SK-N-SH (cell line): ENCODE results near the gene HOXC4.

ENCODE experiments used
- CHD2 ChIP-seq: fragments of 150-350 bp; IDR thresholded peaks from 2 replicates; pipeline ENCODE4 v1.6.1; 2018; ENCODE audit warnings: low read length; ENCODE audit not compliant: partially characterized antibody
- CTCF ChIP-seq: fragments of 200-600 bp; sonication (generic); IDR thresholded peaks from 2 replicates; pipeline ENCODE4 v1.6.1; 2017; ENCODE audit warnings: antibody characterized with exemption, mild to moderate bottlenecking, moderate library complexity
- ELF1 ChIP-seq: IDR thresholded peaks from 2 replicates; pipeline ENCODE4 v1.4.0; 2012
- EP300 ChIP-seq, 2 experiments: IDR thresholded peaks; 2 replicates each; pipeline versions ENCODE4 v1.4.0 to v1.6.1; 2012; ENCODE audit warnings: borderline replicate concordance in 1 of 2, low read depth in 1 of 2, low read length in 1 of 2
- FOXM1 ChIP-seq: IDR thresholded peaks from 2 replicates; pipeline ENCODE4 v1.4.0; 2012; ENCODE audit warnings: low read depth, mild to moderate bottlenecking
- MXI1 ChIP-seq: IDR thresholded peaks from 2 replicates; pipeline ENCODE4 v1.6.1; 2012; ENCODE audit warnings: mild to moderate bottlenecking, low read depth, low read length, improper control_type of control experiment
- NRF1 ChIP-seq: IDR thresholded peaks from 2 replicates; pipeline ENCODE4 v1.6.1; 2012; ENCODE audit warnings: low read depth, mild to moderate bottlenecking, low read length
- PBX3 ChIP-seq: IDR thresholded peaks from 2 replicates; pipeline ENCODE4; 2012
- POLR2AphosphoS5 ChIP-seq: IDR thresholded peaks from 2 replicates; pipeline ENCODE4 v1.6.1; 2012; ENCODE audit warnings: low read depth, low read length
- REST ChIP-seq: IDR thresholded peaks from 2 replicates; pipeline ENCODE4 v1.6.1; 2012; ENCODE audit warnings: mild to moderate bottlenecking, low read depth, low read length, moderate library complexity
- RFX5 ChIP-seq: IDR thresholded peaks from 2 replicates; pipeline ENCODE4 v1.6.1; 2012; ENCODE audit warnings: mild to moderate bottlenecking, improper control_type of control experiment, low read length
- TEAD4 ChIP-seq: IDR thresholded peaks from 2 replicates; pipeline ENCODE4 v1.4.0; 2012; ENCODE audit warnings: mild to moderate bottlenecking, borderline replicate concordance; ENCODE audit not compliant: insufficient read depth
- USF1 ChIP-seq: IDR thresholded peaks from 2 replicates; pipeline ENCODE4 v1.4.0; 2012; ENCODE audit warnings: low read depth, borderline replicate concordance
- YY1 ChIP-seq: IDR thresholded peaks from 2 replicates; pipeline ENCODE4 v1.4.0; 2012; ENCODE audit warnings: low read depth, mild to moderate bottlenecking

GRCh38 chr12:54060975-54061778, 7.5 kb downstream of the HOXC4 start:
- TF ChIP-seq POLR2AphosphoS5 (no peak), CTCF (no peak), CHD2 (no peak), RFX5 (no peak), YY1 (no peak), FOXM1 (no peak), EP300 (IDR thresholded peaks at IDR 0.05; ENCODE audit: borderline replicate concordance in 1 of 2, low read depth in 1 of 2, low read length in 1 of 2) (no peak), PBX3 (no peak), TEAD4 (no peak), REST (no peak), MXI1 (no peak), USF1 (no peak), ELF1 (no peak), NRF1 (no peak)
